HEK293T (cell line): ENCODE results near the gene ZNF536.

Experiments
- BHLHE40 ChIP-seq: fragments of 450-650 bp; IDR thresholded peaks from 2 replicates; pipeline ENCODE4 v1.6.1; 2016; ENCODE audit warnings: mild to moderate bottlenecking, moderate library complexity, borderline replicate concordance
- ELF4 ChIP-seq: fragments of 450-650 bp; IDR thresholded peaks from 2 replicates; pipeline ENCODE4 v1.6.1; 2017; ENCODE audit warnings: antibody characterized with exemption
- FOXM1 ChIP-seq: fragments of 450-650 bp; IDR thresholded peaks from 2 replicates; pipeline ENCODE4 v1.6.1; 2017; ENCODE audit warnings: mild to moderate bottlenecking, borderline replicate concordance
- L3MBTL2 ChIP-seq: fragments of 450-650 bp; conservative IDR thresholded peaks from 2 replicates; pipeline ENCODE4 v1.6.1; 2016; ENCODE audit warnings: mild to moderate bottlenecking
- SUZ12 ChIP-seq: fragments of 450-650 bp; IDR thresholded peaks from 2 replicates; pipeline ENCODE4 v1.6.1; 2016; ENCODE audit warnings: mild to moderate bottlenecking
- TARDBP ChIP-seq: fragments of 450-650 bp; IDR thresholded peaks from 2 replicates; pipeline ENCODE4 v1.6.1; 2016
- TF ChIP-seq, protein P1 (sequence below): fragments of 450-650 bp; IDR thresholded peaks from 2 replicates; pipeline ENCODE4 v1.6.1; 2016

DNA sequence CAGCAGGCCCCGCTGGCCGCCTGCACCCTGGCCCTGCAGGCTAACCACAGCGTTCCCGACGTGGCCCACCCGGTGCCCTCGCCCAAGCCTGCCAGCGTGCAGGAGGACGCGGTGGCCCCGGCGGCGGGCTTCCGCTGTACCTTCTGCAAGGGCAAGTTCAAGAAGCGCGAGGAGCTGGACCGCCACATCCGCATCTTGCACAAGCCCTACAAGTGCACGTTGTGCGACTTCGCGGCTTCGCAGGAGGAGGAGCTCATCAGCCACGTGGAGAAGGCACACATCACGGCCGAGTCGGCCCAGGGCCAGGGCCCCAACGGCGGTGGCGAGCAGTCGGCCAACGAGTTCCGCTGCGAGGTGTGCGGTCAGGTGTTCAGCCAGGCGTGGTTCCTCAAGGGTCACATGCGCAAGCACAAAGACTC is 72.1 kb downstream of the ZNF536 start:
- no peak for TF ChIP-seq L3MBTL2
- no peak for TF ChIP-seq FOXM1
- TF ChIP-seq BHLHE40 = no peak
- TF ChIP-seq, protein P1, sequence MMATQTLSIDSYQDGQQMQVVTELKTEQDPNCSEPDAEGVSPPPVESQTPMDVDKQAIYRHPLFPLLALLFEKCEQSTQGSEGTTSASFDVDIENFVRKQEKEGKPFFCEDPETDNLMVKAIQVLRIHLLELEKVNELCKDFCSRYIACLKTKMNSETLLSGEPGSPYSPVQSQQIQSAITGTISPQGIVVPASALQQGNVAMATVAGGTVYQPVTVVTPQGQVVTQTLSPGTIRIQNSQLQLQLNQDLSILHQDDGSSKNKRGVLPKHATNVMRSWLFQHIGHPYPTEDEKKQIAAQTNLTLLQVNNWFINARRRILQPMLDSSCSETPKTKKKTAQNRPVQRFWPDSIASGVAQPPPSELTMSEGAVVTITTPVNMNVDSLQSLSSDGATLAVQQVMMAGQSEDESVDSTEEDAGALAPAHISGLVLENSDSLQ = no peak
- TF ChIP-seq SUZ12 = no peak
- no peak for TF ChIP-seq TARDBP
- no peak for TF ChIP-seq ELF4
